Measurements from ENCODE around the gene MAP6.
A peak's percentile ranks its signal among the peaks of the same experiment; 100 is the strongest.

Gene MAP6

DNA sequence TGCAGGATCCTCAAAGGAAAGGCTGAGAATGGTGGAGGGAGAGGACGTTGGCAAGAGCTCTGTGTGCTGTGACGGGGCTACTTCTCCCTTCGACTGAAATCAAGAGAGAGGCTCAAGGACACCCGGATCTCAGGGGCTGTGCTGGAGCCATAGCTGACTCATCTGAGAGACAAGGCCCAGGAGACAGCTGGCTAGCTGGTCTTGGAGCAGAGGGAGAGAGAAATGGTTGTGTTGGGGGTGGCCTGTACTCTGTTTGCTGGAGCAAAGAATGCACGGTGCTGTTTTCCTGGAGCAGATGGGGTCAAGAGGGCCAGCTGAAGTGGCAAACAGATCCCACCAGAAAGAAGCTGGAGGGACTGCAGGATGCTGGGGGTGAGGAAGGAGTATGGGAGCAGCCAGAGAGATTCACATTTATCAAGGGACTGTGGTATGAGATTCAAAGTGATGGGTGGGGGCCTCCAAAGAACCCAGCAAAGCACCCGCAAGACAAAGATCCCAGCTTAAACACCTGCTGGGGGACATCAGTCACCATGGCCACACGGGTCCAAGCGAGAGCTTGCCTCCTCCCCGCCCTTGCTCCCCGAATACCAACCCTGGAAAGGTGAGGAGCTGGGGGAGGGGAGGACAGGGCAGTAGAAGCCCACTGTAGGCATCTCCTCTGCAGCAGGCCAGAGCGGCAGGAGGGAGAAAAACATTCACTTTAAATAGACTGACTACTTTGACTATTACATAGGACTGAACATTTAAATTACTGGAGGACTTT lies 40.8 kb downstream of the MAP6 start:
- DNase-seq = no peak

DNA sequence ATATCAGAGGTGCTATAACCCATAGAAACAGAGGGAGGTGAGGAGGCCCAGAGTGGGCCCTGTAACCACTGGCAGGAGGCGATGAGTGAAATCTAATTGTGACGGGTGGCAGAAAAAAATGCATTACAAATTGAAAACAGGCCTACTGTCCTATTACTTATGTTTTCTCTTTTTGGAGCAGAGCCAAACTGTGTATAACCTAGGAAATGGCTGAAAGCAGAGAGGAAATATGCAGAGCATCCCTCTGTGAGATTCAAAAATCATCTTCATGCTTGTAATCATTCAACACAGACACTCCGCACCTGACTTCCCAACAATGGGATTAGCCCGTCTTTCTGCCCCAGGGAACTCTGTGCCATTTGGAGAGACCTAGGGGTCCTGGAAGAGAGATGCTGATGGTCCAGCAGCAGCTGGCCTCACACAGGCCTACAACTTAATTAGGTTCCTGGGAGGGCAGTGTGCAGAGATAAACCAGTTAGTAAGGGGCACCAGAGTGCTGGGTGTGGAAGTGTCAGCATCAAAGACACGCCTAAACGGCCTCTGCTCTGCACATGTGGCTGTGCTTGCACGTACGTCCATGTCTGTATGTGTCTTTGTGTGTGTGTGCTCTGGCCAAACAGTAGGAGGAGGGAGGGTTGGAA lies 41.8 kb downstream of the MAP6 start:
- peak; percentile 30 for DNase-seq

DNA sequence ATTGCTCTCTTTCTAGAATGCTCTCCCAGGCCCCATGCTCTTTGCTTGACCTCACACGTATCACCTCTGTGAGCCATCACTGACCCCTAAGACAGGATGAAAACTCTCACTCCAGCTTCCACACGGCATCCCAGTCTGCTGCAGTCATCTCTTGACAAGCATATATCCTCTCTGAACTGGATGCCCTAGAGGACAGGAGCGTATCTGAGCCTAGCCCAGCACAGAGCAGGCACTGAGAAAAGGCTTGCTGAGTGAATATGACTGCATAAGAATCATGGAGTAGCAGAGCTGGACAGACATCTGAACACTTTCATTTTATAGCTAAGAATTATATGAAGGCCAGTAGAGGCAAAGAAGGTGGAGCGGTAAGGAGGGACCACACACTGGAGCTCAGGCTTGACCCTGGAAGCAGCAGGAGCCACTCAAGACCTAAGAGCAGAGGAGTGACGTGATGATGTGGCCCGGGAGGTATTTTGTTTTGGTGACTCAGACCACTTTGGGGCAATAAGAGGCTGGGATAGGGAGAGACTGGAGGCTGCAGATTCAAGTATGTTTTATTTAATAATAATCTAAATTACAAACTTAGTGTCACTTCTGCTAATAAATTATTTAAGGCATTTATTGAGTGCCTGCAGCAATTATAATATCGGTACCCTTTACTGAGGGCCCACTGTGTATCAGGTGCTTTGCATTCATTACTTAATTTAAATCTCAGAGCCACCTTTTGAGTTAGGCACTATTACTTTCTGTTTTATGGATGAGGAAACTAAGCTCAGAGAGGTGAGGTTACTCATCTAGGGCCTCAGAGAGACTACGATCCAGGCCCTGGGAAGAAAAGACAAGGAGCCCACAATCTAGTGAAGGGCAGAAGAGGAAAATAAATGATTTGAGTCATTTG lies 42.6 kb downstream of the MAP6 start:
- no peak for DNase-seq

DNA sequence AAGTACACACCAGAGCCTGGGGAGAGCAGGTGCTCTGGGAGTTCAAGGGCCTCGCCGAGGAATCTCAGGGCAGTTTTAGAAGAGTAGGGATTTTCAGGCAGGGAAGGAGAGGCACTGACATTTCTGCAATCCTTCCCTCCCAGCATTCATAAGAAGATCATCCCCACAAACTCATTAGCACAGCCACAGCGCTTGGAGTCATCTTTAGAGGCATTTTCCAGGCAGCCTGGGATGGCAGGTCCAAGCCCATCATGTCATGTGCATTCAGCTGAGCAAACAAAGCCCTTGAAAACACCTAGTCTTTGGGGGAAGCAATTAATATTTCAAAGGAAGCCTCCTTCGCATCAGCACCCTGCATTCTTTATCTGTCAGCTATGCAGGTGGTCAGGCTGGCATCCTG lies 43.8 kb downstream of the MAP6 start:
- peak; percentile 90 for DNase-seq

DNA sequence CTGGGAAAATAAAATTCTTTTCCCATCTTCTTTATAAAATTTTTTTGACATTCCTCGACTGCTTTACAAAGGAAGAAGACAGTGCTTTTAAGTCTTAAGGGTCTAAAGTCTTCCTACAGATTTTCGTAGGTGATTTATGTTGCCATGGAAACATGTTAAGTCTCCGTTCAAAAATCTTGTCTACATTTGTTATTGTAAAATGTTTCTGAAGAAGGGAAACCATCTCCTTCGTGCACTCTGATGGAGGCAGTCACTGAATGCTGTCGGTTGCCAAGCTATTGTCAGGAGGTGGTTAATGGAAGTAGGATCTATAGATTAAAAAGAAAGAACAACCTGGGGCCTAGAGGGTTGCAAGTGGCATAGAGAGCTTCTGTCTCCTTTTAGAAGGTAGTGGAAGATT lies 52.6 kb downstream of the MAP6 start:
- DNase-seq = no peak

DNA sequence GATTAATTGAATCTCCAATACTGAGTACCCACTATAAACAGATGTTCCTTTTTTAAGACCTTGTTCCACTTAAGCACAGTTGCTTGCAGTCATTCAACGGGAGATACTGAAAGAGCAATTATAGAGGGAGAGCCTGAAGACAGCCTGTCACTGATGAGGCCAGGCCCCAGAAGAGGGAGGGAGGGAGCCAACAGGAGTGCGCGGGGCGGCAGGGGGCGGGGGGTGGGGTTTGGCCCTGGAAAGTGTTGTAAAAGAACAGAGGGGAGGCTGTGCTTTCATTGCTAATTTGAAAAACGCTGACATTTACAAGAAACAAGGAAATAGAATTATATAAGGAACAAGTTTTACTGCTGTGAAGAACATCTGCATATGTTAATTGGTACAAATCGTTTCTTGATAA lies 53.1 kb downstream of the MAP6 start:
- no peak for DNase-seq

DNA sequence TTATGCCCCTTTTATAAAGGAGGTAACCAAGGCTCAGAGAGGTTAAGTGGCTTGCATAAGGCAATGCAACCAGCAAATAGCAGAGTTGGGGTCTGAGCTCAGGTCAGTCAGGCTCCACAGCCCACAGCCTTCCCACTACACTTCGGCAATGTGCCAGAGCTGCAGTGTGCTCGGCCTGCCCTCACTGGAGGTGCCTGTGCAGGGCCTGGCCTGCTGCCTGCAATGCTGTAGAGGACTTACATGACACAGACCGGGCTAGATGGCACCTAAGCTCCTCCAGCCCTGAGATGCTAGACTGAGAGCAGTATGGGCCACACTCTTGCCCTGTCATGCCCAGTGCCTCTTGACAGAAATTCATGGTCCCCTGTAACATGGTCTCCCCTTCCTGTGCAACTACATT lies 57.0 kb downstream of the MAP6 start:
- no peak for DNase-seq

DNA sequence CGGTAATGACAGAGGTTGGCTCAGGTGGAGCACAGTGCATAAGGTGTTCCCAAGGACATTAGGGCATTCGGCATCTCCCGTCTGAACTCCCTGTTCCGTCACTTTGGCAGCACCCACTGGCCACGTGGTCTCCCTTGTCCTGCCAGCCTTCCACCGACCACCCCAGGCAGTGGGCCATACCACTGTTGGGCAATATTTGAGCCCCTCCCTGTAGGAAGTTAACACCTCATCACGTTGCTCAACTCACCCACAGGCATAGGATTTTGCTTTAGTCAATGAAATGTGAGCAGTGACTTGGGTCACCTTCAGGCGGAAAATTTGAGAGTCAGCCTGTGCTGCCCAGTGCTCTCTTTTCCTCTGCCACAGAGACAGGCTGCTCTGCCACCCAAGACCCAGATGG lies 62.7 kb downstream of the MAP6 start:
- DNase-seq = no peak

DNA sequence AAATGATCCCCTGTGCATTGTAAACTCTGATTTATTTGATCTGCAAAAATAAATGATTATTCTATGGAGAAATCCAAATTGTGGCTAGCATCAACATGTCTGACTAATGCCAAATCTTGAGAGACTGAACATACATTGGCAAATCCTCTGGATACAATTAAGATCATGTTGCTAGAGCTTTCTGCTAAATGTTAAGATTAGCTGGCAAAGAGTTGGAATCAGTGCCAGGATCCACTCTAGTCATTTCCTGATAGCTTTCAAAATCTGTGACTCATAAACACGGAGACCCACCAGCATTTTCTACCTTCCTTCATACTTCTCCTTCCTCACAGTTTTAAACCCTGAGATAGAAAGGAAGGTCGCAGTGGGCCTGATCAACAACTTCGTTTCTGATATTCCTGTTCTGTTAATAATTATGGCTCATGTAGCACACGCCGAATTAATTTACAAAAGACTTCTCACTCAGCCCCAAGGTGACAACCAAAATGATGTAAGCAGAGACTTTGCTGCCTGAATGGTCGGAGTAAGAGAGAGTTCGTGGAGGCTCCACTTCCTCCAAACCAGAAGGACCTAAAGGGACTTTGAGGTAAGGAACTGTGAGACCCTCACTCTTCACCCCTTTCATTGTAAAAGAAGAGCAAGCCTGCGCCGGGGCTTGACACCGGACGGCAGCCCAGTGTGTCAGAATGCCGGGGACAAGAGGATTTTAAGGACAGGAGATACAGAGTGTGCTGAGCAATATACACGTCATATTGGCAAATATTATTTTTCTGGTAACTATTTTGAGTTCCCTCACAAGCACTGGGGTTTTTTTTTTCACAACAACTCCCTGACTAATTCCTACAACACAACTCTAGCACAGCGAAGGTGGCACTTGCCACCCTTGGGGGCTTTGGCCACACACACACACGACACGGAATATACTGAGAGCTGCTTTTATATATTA lies 64.8 kb downstream of the MAP6 start:
- DNase-seq = no peak

DNA sequence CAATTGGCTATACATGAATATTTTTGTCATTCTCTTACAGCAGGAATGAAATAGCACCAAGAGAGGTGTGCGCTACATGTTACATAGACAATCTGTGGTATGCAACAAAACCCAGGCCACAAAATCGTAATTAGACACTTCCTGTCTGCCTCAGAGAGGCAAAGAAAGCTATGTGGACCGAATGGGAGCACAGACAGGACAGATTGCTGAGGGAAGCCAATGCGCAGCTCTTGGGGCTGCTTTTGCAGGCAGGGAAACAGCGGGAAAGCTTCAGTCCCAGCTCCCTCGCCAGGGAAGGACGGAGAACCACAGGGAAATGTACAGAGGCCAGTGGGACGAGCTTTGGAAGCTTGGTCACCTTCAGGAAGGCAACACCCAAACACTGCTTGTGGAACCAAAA lies 65.9 kb downstream of the MAP6 start:
- DNase-seq = no peak

DNA sequence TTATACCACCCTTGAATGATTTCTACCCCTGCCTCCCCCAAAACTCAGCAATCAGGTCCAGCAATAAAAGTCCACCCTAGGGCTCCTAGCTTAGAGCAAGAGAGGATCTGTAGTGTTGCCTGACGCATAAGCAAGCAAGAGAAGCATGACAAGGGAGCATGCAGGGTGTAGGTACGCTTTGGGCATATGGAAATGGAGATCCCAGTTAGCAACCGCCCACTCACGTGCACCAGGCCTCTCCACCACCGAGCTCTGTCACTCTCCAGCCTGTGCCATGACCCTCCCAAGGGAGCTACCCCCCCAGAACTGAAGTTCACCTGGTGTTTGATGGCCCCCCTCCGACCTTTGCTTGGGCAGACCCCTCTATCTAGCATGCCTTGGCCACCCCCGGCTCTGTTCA lies 67.3 kb downstream of the MAP6 start:
- DNase-seq = no peak

DNA sequence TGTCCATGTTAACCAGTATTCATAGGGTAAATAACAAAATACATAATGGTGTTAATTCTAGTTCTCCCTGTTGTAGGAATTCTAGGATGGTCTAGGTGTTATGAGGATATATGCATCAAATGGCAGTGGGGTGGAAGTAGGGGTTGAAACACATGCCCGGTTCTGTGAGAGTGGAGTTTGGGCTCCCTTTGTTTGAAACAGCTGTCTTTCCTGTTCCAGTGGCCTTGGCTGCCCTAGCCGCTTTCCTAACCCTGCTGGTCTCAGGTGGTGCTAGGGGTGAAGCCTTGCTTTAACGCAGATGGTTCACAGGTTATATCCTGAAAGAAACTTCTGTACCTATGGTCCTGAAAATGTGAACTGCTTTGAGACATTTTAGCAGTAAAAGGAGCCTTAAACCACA lies 68.5 kb downstream of the MAP6 start:
- no peak for DNase-seq

DNA sequence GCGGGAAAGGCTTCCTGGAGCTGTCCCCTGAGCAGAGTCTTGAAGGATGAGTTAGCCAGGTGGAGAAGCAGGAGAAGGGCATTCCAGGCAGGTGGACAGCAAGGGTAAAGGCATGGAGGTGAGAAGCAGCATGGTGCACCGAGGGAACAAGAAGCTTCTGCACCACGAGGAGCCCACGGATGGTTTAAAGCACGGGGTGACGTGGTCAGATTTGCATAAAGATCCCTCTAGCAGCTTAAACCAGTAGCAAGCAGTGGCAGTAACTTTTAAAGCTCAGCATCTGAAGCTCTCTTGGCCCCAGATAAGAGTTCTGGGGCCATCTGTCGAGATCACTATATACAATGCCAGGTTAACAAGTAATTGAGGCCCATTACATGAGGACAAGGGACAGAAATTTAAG lies 69.9 kb downstream of the MAP6 start:
- DNase-seq = no peak

DNA sequence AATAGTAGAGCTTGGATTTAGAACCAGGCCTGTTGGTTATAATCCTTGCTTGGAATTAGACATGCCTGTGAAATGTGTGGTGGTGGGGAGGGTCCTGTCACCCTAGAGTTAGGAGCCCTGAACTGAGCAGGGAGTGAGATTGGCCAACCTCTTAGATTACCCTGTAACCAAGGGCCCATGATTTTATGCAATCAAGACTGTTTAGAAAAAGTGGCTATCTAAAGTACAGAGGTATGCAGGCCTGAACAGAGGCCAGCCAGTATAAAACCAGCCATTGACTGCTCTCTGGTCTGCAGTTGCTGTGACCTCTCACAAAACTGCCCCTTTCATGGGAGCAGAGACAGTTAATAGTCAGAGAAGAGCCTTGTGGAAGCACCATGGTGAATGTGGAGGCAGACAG lies 70.6 kb downstream of the MAP6 start:
- no peak for DNase-seq

DNA sequence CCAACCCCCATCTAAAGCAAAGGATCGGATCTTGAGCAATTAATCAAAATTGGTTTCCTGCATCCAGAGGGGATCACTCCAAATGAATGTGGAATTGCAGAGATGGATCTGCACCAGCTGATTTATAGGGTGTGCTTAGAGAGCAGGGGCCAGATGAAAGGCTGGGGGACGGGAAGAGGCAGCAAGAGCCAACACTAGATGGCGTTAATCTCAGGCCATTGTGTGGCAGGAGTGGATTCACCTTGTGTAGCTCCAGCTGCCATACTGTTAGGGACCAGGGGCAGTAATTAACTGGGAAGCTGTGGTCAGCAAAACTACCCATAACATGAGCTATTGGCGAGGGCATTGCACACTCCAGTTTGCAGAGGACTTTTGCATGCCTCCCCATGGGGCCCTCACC lies 71.2 kb downstream of the MAP6 start:
- DNase-seq = peak; percentile 39

DNA sequence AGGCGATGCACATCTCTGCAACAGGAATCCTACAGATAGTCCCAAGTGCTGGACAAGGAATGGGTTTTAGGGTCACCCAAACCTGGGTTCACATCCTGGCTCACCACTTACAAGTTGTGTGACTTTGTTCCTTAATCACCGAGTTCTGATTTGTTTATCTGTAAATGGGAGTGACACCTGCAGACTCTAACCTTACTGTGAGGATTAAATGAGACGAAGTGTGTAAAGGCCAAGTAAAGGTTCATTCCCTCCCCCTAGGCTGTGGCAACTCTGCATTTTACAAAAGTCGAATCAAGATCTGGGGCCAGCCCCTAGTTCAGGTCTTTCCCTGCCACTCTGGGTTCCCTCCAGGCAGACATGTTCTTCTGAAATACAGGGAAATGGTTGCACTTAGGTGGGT lies 71.9 kb downstream of the MAP6 start:
- DNase-seq = no peak

DNA sequence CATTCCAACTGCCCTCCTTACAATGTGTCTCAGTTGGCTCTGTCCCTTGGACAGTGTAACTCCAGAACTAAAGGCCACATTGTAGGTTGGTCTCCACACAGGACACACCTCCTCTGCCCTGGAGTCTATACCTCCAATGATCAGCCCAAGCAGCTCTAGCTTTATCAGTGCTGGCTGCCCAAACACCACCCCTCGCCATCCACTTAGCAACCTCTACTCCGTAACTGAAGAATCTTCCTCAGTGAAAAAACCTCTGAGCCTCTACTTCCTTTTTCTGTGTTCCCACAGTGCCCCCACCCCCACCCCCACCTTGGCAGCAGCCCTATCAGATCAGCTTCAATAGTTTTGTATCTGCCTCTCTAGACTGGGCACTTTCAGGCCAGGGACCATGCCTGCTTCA lies 73.4 kb downstream of the MAP6 start:
- no peak for DNase-seq

DNA sequence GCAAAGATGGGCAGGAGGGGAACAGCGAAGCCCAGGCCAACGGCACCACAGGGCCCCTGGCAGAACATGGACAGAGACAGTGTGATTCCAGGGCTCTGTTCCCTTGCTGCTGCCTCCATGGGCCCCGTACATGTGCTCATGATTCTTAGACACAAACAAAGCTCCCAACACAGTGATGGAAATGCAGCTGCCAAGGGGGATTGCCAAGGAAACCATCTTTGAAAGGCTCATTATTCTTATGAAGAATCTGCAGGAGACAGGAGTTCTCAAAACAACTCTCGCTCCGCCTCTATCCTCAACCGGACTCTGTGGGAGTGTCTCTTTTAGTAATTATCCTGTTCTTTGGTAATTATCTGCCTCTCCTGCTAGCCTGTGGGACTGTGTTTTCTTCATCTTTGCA lies 74.6 kb downstream of the MAP6 start:
- DNase-seq = no peak

DNA sequence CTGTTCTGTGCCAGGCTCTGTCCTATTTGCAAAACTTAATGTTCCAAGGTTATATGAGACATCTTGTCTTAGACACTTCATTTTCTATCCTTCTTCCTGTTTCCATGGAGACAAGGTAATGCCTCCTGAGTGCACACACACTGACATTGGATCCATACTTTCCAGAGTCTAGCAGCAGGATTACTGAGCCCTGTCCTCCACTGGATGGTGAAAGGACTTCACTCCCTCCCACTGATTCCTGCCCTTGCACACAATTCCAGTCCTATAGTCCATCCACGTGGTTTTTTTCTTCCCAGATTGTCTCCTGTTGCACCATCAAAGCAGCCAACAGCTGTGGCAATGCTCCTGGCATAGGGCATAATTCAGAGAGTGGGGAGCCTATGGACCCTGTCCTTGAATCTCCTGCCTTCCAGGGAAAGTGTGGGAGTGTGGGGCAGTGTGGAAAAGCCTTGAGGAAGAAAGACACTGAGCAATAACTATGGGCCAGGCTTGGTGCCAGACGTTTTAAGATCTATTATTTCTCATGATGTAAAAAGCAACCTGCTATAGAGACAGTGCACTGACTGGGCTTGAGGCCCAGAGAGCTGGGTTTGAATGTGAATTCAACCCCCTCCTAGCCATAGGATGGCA lies 75.4 kb downstream of the MAP6 start:
- DNase-seq = peak; percentile 35

DNA sequence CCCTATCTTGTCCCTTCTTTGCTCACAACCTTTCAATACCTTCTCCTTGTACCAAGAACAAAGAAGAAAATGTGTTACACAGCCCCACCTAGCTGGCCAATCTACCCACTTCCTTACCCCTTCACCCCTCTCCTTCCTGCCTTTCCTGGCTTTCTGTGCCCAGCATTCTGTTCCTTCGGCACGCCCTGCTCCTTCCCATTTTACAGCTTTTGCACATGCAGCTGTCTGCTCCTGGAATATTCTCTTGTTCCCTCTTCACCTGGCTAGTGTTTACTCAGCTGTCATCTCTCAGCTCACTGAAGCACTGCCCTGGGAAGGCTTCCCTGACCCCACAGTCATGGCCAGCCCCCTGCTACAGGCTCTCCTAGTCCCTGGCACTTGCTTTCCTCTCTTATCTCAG lies 76.1 kb downstream of the MAP6 start:
- DNase-seq = peak; percentile 94

DNA sequence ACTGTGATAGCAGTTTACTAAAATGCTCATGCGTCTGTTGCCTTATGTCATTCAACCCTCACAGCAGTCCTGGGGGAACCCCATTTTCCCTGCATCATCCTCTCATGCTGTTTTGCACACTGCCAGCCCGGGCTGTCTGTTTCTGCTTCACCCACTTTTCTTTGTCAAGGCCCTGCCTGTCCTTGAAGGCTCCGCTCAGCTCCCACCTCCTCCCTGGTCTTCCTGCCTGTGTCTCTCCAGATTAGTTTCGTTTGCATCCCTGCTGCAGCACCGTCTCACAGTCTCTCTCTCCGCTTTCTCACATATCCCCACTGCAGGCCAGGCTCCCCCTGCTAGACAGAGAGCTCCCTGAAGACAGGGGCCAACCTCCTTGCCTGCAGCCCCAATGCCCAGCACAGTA lies 76.9 kb downstream of the MAP6 start:
- no peak for DNase-seq

DNA sequence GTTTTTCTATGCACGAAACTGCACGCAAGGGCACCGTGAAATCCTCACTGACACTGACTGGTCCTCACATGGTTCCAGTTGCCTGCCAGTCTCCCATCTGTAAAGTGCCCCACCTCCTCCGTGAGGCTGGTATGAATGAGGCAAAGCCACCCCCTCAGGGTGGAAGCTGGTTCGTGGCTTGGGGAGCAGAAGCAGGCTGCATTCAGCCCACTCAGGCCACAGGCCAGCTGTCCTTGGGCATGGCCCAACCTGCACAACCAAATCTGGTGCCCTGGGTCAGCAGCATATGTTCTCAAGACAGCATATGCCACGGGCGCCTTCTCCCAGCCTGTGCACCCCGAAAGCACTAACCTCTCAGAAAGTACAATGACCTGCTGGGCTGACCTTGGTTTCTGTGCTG lies 77.5 kb downstream of the MAP6 start:
- no peak for DNase-seq

Measured in NCI-H748 treated with DMSO at 0.1 percent for 48 hours (cell line).